BE2C (cell line): Measurements from ENCODE around the gene ZNF215.
"Not testable (repeated sequence)": the region's sequence is repeated elsewhere in the genome, so short reads cannot be mapped to it uniquely, and the experiment has no call there.

Source experiments
- DNase-seq: peaks from one replicate; pipeline ENCODE4 v3.0.0-alpha.2; 2020
- H3K27me3 ChIP-seq: fragments of 250-450 bp; sonication (Bioruptor Pico); 2 replicates; pipeline ENCODE4 v1.5.1; 2020; ENCODE audit warnings: mild to moderate bottlenecking
- H3K36me3 ChIP-seq: fragments of 250-450 bp; sonication (Bioruptor Pico); 2 replicates; pipeline ENCODE4 v1.5.1; 2020; ENCODE audit warnings: mild to moderate bottlenecking
- H3K4me1 ChIP-seq: fragments of 250-450 bp; sonication (Bioruptor Pico); 2 replicates; pipeline ENCODE4 v1.5.1; 2020
- H3K4me3 ChIP-seq: 2 replicates; pipeline ENCODE4 v1.5.1; 2011; ENCODE audit warnings: low read depth, low read length
- H3K9me3 ChIP-seq: fragments of 250-450 bp; sonication (Bioruptor Pico); 2 replicates; pipeline ENCODE4 v1.5.1; 2020
- CTCF ChIP-seq: IDR thresholded peaks from 2 replicates; pipeline ENCODE4 v1.5.1; 2012; ENCODE audit warnings: mild to moderate bottlenecking, low read depth, low read length

The ZNF215 gene

GRCh38 chr11:6892400-6892799, 33.8 kb upstream of the ZNF215 start, which contains the start of gene OR2D2:
Gene OR2D2 (minus strand): TSS chr11:6892500. CDS start chr11:6892500, 0 bp downstream.
- no peaks in the 10 kb centered on the region for H3K36me3 ChIP-seq
- no peaks in the 10 kb centered on the region for H3K9me3 ChIP-seq
- no peaks in the 10 kb centered on the region for H3K4me1 ChIP-seq
- H3K4me3 ChIP-seq = no peak within 1 kb of the TSS
- no peak for TF ChIP-seq CTCF
- H3K27me3 ChIP-seq = no peaks in the 10 kb centered on the region
- DNase-seq = no peak

GRCh38 chr11:6894097-6894496, 32.1 kb upstream of the ZNF215 start:
- H3K36me3 ChIP-seq = no peaks in the 10 kb centered on the region
- H3K27me3 ChIP-seq = no peaks in the 10 kb centered on the region
- no peaks in the 10 kb centered on the region for H3K4me1 ChIP-seq
- H3K9me3 ChIP-seq = no peaks in the 10 kb centered on the region
- H3K4me3 ChIP-seq = no peak overlapping the region
- TF ChIP-seq CTCF = no peak
- no peak for DNase-seq

DNA sequence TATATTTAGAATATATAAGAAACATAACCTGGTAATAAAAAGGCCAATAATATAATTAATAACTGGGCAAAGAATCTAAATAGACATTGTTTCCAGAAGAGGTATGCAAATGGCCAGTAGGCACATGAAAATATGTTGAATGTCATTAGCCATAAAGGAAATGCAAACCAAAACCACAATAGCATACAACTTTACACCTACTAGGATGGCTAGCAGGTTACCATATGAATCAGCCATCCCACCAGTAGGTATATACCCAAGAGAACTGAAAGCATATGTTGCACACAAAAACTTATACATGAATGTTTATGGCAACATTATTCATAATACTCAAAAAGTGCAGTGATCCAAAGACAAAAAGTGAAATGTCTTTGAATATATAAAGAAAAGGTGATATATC, 31.2 kb upstream of the ZNF215 start:
- TF ChIP-seq CTCF = no peak
- Histone ChIP-seq H3K27me3 (no peaks in the 10 kb centered on the region), H3K9me3 (no peaks in the 10 kb centered on the region), H3K36me3 (no peaks in the 10 kb centered on the region), H3K4me1 (no peaks in the 10 kb centered on the region), H3K4me3 (no peak overlapping the region)
- no peak for DNase-seq

- H3K36me3 ChIP-seq = no peaks in the 10 kb centered on the region
- no peaks in the 10 kb centered on the region for H3K27me3 ChIP-seq
- no peaks in the 10 kb centered on the region for H3K9me3 ChIP-seq
- no peak for TF ChIP-seq CTCF
- no peak for DNase-seq
- H3K4me1 ChIP-seq = no peaks in the 10 kb centered on the region
- no peak overlapping the region for H3K4me3 ChIP-seq
Observed at GRCh38 chr11:6898911-6899310, 27.3 kb upstream of the ZNF215 start.

DNA sequence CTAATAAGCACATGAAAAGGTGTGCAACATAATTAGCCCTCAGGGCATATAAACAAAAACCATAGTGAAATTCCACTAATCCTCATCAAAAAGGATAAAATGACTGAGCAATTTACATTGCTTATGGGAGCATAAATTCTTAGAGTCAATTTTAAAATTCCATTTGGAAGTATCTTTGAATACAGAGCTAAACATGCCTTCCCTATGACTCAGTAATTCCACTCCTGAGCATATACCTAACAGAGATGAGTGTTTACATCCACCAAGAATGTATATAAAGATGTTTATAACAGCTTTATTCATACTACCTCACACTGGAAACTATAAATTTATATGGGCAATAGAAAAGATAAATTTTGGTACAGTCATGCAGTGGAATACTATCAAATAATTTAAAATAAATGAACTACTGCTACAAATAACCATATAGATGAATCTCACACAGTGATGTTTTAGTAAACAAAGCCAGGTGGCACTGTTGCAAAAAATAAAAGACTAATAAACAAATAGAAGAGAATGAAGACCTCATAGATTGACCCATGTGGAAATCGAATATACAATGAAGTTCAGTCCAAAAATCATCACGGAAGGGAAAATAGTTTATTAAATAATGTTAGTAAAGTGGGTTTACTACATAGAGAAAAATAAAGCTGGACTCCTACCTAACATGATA, 25.8 kb upstream of the ZNF215 start:
- H3K36me3 ChIP-seq = no peaks in the 10 kb centered on the region
- H3K4me3 ChIP-seq = no peak overlapping the region
- no peak for DNase-seq
- no peaks in the 10 kb centered on the region for H3K9me3 ChIP-seq
- no peaks in the 10 kb centered on the region for H3K27me3 ChIP-seq
- no peaks in the 10 kb centered on the region for H3K4me1 ChIP-seq
- no peak for TF ChIP-seq CTCF

DNA sequence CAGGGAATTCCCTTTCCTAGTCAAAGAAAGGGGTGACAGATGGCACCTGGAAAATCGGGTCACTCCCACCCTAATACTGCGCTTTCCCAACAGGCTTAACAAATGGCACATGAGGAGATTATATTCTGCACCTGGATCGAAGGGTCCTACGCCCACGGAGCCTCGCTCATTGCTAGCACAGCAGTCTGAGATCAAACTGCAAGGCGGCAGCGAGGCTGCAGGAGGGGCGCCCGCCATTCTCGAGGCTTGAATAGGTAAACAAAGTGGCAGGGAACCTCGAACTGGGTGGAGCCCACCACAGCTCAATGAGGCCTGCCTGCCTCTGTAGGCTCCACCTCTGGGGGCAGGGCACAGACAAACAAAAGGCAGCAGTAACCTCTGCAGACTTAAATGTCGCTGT, 21.4 kb upstream of the ZNF215 start:
- H3K9me3 ChIP-seq, H3K4me1 ChIP-seq, H3K27me3 ChIP-seq, H3K36me3 ChIP-seq, H3K4me3 ChIP-seq, DNase-seq: not testable (repeated sequence)
